GM10847 (cell line): ENCODE results near the gene MOB2.

Source experiments
- POLR2A ChIP-seq: IDR thresholded peaks from 2 replicates; pipeline ENCODE4 v1.6.1; 2011; ENCODE audit not compliant: insufficient read length; ENCODE audit errors: extremely low read depth

MOB2 gene

GRCh38 chr11:1520663-1521267 lies 34.2 kb upstream of the MOB2 start:
- no peak for TF ChIP-seq POLR2A

- no peak for TF ChIP-seq POLR2A
These were observed 33.7 kb upstream of the MOB2 start for GRCh38 chr11:1520209-1520662.

DNA sequence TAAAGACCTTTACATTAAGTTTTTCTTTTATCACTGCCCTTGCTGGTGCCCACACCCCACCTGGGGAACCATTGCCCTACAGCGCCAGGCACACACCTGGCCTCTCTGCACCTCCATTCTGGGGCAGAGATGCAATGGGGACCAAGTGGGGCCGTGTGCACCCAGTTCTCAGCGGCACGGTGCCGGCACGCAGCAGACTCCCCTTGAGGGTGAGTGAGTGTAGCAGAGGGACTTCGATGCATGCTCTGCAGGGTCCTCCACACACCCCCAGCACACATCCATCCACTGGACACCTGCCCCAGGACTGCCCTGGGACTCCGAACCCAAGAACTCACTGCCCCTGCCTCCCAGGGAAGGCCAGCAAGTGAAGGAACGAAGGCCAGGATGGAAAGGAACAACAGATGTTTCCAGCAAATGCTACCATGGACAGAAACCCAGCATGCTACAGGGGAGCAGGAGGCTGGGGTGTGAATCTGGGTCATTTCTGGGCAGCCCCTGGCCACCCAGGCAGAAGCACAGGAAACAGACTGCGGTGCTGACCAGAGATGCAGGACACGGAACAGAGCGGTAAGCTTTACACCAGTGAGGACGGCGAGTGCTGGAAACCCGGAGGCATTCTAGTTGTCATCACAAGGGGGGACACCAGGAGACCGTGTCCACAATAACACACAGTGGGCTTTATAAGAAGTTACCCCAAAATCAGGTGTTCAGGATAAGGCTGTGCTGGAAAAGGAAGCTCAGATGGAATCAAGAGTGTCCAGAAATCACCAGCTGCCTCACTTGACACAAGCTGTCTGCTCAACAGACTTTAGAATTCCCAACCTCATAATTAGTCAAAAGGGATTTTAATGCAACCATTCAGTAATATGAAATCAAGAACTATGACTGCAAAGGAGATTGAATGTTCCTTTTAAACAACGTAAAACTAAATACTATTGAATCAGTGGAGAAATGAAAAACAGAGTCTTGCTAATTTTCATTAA lies 32.7 kb upstream of the MOB2 start:
- no peak for TF ChIP-seq POLR2A

DNA sequence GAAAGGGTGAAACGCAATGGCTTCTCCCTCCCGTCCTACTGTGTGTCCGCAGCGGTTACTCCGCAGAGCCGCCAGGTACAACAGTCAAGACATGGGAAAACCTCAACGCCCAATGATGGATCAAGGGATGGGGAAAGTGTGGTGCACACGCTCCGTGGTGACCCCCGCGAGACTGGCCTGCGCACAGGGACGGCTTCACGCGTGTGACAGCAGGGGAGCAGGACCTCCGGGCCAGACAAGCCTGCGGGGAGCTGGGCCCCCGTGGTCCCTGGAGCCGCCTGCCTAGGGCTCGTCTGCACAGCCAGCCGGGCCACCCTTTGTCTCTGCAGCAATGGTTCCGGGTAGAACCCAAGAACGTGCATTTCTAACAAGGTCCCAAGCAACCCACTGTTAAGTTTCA lies 31.7 kb upstream of the MOB2 start:
- no peak for TF ChIP-seq POLR2A

GRCh38 chr11:1517117-1518005 lies 30.8 kb upstream of the MOB2 start:
- TF ChIP-seq POLR2A, result no peak

DNA sequence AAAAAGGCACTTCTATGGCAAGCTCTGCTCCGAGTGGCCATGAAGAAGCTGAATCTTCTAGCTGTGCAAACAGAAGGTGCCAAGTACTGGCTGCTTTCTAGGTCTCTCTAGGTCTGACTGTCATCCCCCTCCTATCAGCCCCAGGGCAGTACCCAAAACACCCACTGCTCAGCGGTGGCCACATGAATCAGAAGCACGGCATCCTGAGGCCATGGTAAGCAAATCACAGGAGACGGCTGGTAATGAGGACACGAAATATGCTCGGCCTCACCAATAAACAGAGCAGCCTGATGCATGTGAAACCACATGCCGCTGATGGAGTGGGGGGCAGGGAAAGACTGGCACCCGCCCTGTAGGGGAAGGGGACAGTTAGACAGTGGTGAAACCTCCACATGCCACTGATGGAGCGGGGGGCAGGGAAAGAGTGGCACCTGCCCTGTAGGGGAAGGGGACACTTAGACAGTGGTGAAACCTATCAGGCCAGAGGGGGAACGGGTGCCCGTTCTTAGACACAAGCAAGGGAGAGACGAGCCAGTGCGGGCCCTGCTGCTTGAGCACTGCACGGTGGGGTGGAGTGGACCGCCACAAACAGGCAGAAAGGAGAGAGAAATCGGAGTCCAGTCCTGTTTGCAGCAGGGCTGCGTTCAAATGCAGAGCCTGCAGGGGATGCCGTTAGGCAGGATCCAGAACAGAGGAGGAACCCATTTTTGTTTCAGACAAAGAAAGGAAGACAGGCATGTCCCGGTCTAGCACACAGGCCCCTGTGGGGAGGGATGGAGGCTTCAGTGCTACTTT lies 29.9 kb upstream of the MOB2 start:
- TF ChIP-seq POLR2A, result no peak

DNA sequence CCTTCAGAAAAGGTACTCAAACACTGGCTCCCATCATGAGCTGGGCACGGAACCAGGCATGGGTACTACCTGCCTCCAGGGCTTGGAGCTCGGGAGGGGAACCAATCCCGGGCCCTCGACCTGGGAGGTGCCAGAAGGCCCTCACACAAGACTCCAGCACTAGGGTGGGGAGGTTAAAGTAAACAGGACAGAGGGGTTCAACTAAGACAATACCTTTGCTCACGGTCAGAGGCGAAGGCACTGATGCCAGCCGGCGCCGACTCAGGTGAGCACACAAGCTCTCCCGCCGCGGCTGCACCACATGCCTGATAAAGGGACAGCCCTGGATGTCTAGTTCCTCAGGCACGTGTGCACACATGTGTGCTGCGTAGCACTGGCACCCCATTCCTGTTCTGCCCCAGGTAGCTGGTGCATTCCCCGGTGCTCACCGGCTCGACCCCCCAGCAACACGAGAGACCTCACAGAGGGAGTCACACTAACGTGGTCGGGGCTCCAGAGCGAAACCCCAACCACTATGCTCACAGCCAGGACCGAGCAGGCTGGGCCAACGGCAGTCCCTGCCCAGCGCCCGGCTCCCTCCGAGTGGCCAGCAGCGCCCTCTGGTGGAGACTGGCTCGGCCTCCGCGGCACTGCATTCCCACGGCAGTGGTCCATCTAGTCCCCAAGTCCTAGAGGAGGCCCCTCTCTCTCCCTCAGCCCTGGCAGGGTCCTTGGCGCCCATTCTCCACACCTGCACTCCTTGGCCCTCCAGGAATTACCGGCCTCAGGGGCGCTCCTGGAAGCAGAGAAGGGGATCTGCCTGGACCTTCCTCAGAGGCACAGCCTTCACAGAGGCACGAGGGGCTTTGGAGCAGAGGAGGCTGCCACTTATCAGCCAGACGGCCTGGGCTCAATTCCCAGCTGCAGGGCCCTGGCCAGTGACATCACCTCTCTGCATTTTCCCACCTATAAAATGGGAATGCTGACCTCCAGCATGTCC lies 28.8 kb upstream of the MOB2 start:
- TF ChIP-seq POLR2A, result no peak

GRCh38 chr11:1514336-1515061 lies 27.9 kb upstream of the MOB2 start:
- no peak for TF ChIP-seq POLR2A

DNA sequence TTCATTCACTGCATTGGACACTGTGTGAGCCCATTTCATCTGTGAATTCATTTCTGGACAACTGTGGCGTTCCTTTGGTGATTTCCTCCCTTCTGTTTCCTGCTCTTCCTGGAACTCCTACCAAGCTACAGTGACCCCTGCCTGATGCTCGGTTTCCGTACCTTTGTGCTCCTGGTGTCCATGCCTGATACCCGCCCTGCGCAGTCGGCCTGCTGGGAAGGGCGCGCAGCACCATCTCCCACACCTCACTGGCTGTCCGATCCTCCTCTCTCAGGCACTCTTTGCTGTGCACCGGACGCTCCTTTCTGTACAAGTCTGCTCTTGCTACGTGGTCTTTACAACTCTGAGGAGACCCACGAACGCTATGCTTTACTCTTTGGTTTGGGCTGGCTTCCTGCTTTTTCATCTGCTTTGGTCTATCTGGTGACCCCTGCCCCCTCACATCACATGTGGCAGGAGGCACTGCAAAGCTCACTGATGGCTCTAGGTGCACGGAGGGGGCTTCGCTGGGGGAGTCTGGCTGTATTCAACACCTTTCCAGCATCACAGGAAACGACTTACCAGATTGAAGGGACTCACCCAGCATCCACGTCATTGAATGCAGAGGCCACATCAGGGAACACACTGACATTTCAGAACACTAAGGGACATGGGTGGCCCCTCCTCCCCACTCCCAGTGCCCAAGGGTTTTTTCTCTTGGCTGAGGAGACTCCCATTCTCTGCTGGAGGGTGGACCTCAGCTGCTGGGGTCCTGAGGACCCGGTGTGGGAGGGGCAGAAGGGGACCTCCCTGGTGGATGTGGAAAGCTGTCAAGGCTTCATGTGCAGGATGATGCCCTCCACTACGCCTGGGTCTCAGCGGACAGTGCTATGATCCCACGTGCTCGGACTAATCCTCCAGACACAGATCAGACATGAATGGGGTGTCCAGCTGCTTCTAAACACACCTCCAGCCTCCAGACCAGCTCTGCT lies 27.0 kb upstream of the MOB2 start:
- TF ChIP-seq POLR2A, result no peak

GRCh38 chr11:1511937-1512496 lies 25.4 kb upstream of the MOB2 start:
- no peak for TF ChIP-seq POLR2A

GRCh38 chr11:1510928-1511327 lies 24.3 kb upstream of the MOB2 start:
- no peak for TF ChIP-seq POLR2A
